SK-N-MC (cell line): ENCODE results near the gene KRT5.

Experiments used
- EZH2 ChIP-seq: fragments of 200-600 bp; sonication (generic); IDR thresholded peaks from one replicate; pipeline ENCODE4 v1.6.1; 2017; ENCODE audit warnings: antibody characterized with exemption
- POLR2AphosphoS5 ChIP-seq: IDR thresholded peaks from 2 replicates; pipeline ENCODE4 v1.6.1; 2012; ENCODE audit warnings: mild to moderate bottlenecking, low read depth, low read length, borderline replicate concordance

DNA sequence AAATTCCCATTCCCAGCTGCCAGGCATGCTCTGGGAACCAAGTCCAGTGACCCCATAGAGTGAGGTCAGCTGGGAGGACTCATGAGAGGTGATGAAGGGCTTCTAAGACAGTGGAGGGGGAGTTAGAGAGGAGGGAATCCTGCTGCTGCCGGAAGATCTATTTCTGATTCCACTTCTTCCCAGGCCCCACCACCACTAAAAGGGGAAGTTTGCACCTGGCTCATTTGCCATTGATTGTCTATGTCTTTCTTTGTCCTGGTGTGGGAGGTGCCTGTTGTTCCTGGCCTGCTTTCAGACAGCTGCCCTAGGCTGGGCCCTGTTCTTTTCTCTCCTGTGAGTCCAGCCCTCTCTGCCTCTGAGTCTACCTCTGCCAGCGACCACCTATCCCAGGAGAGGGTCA is 24.1 kb downstream of the KRT5 start:
- no peak for TF ChIP-seq EZH2
- TF ChIP-seq POLR2AphosphoS5: no peak
